Measurements from ENCODE around the gene AUTS2.
"Not testable (repeated sequence)": the region's sequence is repeated elsewhere in the genome, so short reads cannot be mapped to it uniquely, and the experiment has no call there.

The AUTS2 gene

GRCh38 chr7:70645279-70645678, 1047.0 kb downstream of the AUTS2 start:
- no peak for DNase-seq (ENCODE audit: low read depth in 2 of 2)
- no peak for TF ChIP-seq CTCF (IDR thresholded peaks at IDR 0.05; ENCODE audit: low read depth, low read length)
- H3K4me3 ChIP-seq (replicated peaks in 1 of 2; ENCODE audit: low read depth in 2 of 2, low read length in 2 of 2), result no peak overlapping the region

DNA sequence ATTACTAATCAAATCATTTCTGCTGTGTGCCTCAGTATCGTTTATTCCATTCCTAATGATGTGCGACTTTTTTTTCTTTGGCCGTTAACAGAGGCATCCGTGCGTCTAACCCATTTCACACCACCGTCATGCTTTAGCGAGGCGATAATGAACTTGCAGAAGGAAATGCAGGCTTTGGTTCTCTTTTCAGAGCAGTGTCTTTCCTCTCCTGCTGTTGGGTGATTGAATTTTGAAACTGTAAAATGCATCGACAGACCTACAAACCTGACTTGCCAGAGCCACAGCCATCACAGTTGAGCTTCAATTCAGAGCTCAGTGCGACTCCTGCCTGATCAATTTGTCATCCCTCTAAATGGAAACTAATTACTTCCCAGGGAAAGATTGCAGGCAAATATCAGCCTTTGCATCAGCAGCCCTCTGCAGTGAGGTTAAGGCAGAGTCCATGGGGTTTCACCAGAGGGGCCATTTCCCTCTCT, 1047.6 kb downstream of the AUTS2 start:
- DNase-seq (ENCODE audit: low read depth in 2 of 2), result no peak
- no peak overlapping the region for H3K4me3 ChIP-seq (replicated peaks in 1 of 2; ENCODE audit: low read depth in 2 of 2, low read length in 2 of 2)
- no peak for TF ChIP-seq CTCF (IDR thresholded peaks at IDR 0.05; ENCODE audit: low read depth, low read length)

DNA sequence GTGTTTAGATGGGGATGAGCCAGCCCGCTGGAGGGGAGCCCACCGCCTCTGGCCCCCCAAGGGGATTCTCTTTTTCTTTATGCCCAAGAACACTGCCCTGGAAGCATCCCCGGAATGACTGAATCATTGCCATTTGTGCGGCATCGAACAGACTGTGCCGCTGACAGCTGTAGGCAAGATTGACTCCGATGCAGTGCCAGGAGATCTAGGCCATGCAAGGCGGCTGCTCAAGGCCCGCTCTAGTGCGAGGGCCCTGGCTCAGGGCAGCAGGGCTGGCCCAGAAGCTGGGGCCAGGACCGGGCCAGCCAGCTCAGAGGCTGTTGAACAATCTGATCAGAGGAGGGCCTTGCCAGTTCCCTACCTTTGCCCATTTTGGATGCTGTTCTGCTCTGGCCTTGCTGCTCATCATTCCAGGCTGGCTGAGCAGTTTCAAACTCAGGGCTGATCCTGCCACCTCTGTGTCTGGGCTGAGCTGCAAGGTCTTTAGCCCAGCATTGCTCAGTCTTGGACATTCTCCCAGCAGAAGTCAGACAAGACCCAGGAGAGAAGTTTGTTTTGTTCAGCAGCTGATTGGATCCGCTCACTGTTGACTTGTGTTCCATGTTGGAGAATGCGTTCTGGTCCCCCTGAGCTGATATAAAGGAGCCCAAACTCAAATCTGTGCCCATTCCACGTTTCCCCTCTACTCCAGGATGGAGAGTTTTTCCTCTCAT, 1048.4 kb downstream of the AUTS2 start:
- no peak for DNase-seq (ENCODE audit: low read depth in 2 of 2)
- H3K4me3 ChIP-seq (replicated peaks in 1 of 2; ENCODE audit: low read depth in 2 of 2, low read length in 2 of 2), result no peak overlapping the region
- no peak for TF ChIP-seq CTCF (IDR thresholded peaks at IDR 0.05; ENCODE audit: low read depth, low read length)

GRCh38 chr7:70647801-70648498, 1049.7 kb downstream of the AUTS2 start:
- no peak for DNase-seq (ENCODE audit: low read depth in 2 of 2)
- no peak for TF ChIP-seq CTCF (IDR thresholded peaks at IDR 0.05; ENCODE audit: low read depth, low read length)
- H3K4me3 ChIP-seq (replicated peaks in 1 of 2; ENCODE audit: low read depth in 2 of 2, low read length in 2 of 2), result no peak overlapping the region

- DNase-seq (ENCODE audit: low read depth in 2 of 2); H3K4me3 ChIP-seq (replicated peaks in 1 of 2; ENCODE audit: low read depth in 2 of 2, low read length in 2 of 2): not testable (repeated sequence)
These were observed 1050.2 kb downstream of the AUTS2 start for GRCh38 chr7:70648499-70648861.

DNA sequence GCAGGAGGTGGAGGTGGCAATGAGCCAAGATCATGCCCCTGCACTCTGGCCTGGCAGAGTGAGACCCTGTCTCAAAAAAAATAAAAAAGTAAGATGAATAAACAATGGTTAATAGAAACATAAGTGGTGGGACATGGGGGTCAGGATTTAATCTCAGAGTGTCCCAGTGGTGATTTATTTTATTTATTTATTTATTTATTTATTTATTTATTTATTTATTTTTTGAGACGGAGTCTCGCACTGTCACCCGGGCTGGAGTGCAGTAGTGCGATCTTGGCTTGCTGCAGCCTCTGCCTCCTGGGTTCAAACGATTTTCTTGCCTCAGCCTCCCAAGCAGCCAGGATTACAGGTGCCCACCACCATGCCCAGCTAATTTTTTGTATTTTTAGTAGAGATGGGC, 1051.0 kb downstream of the AUTS2 start:
- no peak for TF ChIP-seq CTCF (IDR thresholded peaks at IDR 0.05; ENCODE audit: low read depth, low read length)
- no peak for DNase-seq (ENCODE audit: low read depth in 2 of 2)
- no peak overlapping the region for H3K4me3 ChIP-seq (replicated peaks in 1 of 2; ENCODE audit: low read depth in 2 of 2, low read length in 2 of 2)

GRCh38 chr7:70654146-70654545, 1055.9 kb downstream of the AUTS2 start:
- H3K4me3 ChIP-seq (replicated peaks in 1 of 2; ENCODE audit: low read depth in 2 of 2, low read length in 2 of 2), result no peak overlapping the region
- TF ChIP-seq CTCF (IDR thresholded peaks at IDR 0.05; ENCODE audit: low read depth, low read length), result no peak
- no peak for DNase-seq (ENCODE audit: low read depth in 2 of 2)
